CD14-positive monocyte (primary cell): ENCODE measurements around the gene RFC2. TPM values are rescaled to one million over a fixed set of nuclear protein-coding genes. Genes with fewer than 3 reads are reported as not detected.
A peak's percentile ranks its signal among the peaks of the same experiment; 100 is the strongest.

Source experiments
- DNase-seq, 3 donors: peaks; one replicate each; pipeline ENCODE4 v3.0.0-alpha.2; 2011 to 2022
- H2AFZ ChIP-seq: 2 replicates; pipeline ENCODE4 v1.6.0; 2012; ENCODE audit warnings: mild to moderate bottlenecking, low read depth, low read length, inconsistent platforms; ENCODE audit not compliant: insufficient read depth, poor library complexity, severe bottlenecking
- H3K27ac ChIP-seq, 2 donors: 1 replicate in 1 of 2; 2 replicates in 1 of 2; pipeline ENCODE4 v1.5.1; 2012 to 2013; ENCODE audit warnings: low read length in 2 of 2, control low read depth in 1 of 2, inconsistent platforms in 1 of 2, low read depth in 1 of 2, mild to moderate bottlenecking in 1 of 2
- H3K27me3 ChIP-seq, 2 donors: one replicate each; pipeline versions ENCODE4 v1.6.0 to v1.6.1; 2011 to 2013; ENCODE audit warnings: low read length in 2 of 2; ENCODE audit not compliant: control insufficient read depth in 2 of 2, insufficient read depth in 2 of 2
- H3K36me3 ChIP-seq, 2 donors: replicated peaks in 1 of 2; 1 replicate in 1 of 2; 2 replicates in 1 of 2; pipeline versions ENCODE4 v1.5.1 to v1.6.1; 2012 to 2013; ENCODE audit warnings: low read length in 2 of 2, control low read depth in 1 of 2, inconsistent platforms in 1 of 2, mild to moderate bottlenecking in 1 of 2; ENCODE audit not compliant: insufficient read depth in 2 of 2, control insufficient read depth in 1 of 2
- H3K4me1 ChIP-seq, 2 donors: 1 replicate in 1 of 2; 2 replicates in 1 of 2; pipeline versions ENCODE4 v1.5.1 to v1.6.1; 2012 to 2013; ENCODE audit warnings: low read length in 2 of 2, control low read depth in 1 of 2, inconsistent platforms in 1 of 2, mild to moderate bottlenecking in 1 of 2, moderate library complexity in 1 of 2; ENCODE audit not compliant: insufficient read depth in 2 of 2, control insufficient read depth in 1 of 2
- H3K4me2 ChIP-seq: replicated peaks from 2 replicates; pipeline ENCODE3; 2012; ENCODE audit warnings: low read length, moderate library complexity, mild to moderate bottlenecking; ENCODE audit not compliant: poor library complexity, severe bottlenecking; ENCODE audit errors: extremely low read depth
- H3K4me3 ChIP-seq, 3 experiments: fragments of 200-600 bp in 1 of 3; sonication (generic) in 1 of 3; replicated peaks in 1 of 3; 1 replicate in 2 of 3; 2 replicates in 1 of 3; pipeline ENCODE4 v1.5.1; 2011 to 2013; ENCODE audit warnings: low read length in 3 of 3, mild to moderate bottlenecking in 3 of 3, control low read depth in 2 of 3, low read depth in 2 of 3, inconsistent platforms in 1 of 3, moderate library complexity in 1 of 3
- H3K79me2 ChIP-seq: 2 replicates; pipeline ENCODE4 v1.6.0; 2012; ENCODE audit warnings: mild to moderate bottlenecking, control low read depth, inconsistent platforms, low read length, moderate library complexity; ENCODE audit not compliant: insufficient read depth
- H3K9ac ChIP-seq: 2 replicates; pipeline ENCODE4 v1.6.0; 2017; ENCODE audit warnings: low read length, mild to moderate bottlenecking; ENCODE audit not compliant: insufficient read depth, poor library complexity, severe bottlenecking
- H3K9me3 ChIP-seq, 2 donors: replicated peaks in 1 of 2; 1 replicate in 1 of 2; 2 replicates in 1 of 2; pipeline versions ENCODE4 v1.5.1 to v1.6.1; 2012 to 2013; ENCODE audit warnings: low read length in 2 of 2, control low read depth in 1 of 2; ENCODE audit not compliant: control insufficient read depth in 1 of 2, insufficient read depth in 1 of 2
- H4K20me1 ChIP-seq: 2 replicates; pipeline ENCODE4 v1.6.0; 2012; ENCODE audit warnings: mild to moderate bottlenecking, low read length, control low read depth, moderate library complexity; ENCODE audit not compliant: insufficient read depth
- H3K27ac Mint-ChIP-seq, 7 donors: one replicate each; pipeline ENCODE4 v1.8.0; 2020; ENCODE audit warnings: mild to moderate bottlenecking in 7 of 7, mixed read lengths in 7 of 7, moderate library complexity in 6 of 7, inconsistent platforms in 2 of 7
- H3K27me3 Mint-ChIP-seq, 3 donors: one replicate each; pipeline ENCODE4 v1.8.0; 2021 to 2022; ENCODE audit warnings: low read depth in 3 of 3, mild to moderate bottlenecking in 3 of 3, mixed read lengths in 3 of 3, moderate library complexity in 3 of 3, inconsistent platforms in 1 of 3
- H3K36me3 Mint-ChIP-seq, 2 donors: one replicate each; pipeline ENCODE4 v1.8.0; 2020; ENCODE audit warnings: mixed read lengths in 2 of 2, inconsistent platforms in 1 of 2, mild to moderate bottlenecking in 1 of 2
- H3K4me1 Mint-ChIP-seq: one replicate; pipeline ENCODE4 v1.8.0; 2020; ENCODE audit warnings: mild to moderate bottlenecking, mixed read lengths
- H3K4me3 Mint-ChIP-seq, 2 donors: one replicate each; pipeline ENCODE4 v1.8.0; 2020; ENCODE audit warnings: mild to moderate bottlenecking in 2 of 2, mixed read lengths in 2 of 2, moderate library complexity in 1 of 2
- H3K9me3 Mint-ChIP-seq, 7 donors: one replicate each; pipeline ENCODE4 v1.8.0; 2020 to 2022; ENCODE audit warnings: mixed read lengths in 7 of 7, mild to moderate bottlenecking in 6 of 7, moderate library complexity in 6 of 7, inconsistent platforms in 2 of 7
- CTCF ChIP-seq: fragments of 200-600 bp; IDR thresholded peaks from one replicate; pipeline ENCODE4 v1.8.0; 2022; ENCODE audit warnings: antibody characterized with exemption, mild to moderate bottlenecking
- WGBS: methylation state at CpG from one replicate; pipeline ENCODE4 v1.1.5; 2013; ENCODE audit warnings: missing lambda C conversion rate; ENCODE audit not compliant: insufficient coverage; 5-methylcytosine and 5-hydroxymethylcytosine counted together
- intact Hi-C, 2 donors: fragments of 100-400 bp; cut with micrococcal nuclease; formaldehyde crosslinking; loops; one replicate each; pipeline versions ENCODE4 v1.15.0 to v1.15.1; 2023
- polyA plus RNA-seq, 3 donors: library from polyadenylated mRNA; depleted of rRNA in 1 of 3; unstranded in 2 of 3; stranded (reverse) in 1 of 3; fragments of 300-500 nt in 2 of 3; fragments of >200 nt in 1 of 3; fragmentation: Illumina TruSeq in 2 of 3; gene quantifications; 1 replicate in 2 of 3; 2 replicates in 1 of 3; pipeline ENCODE4 v1.2.3, GENCODE V29; 2012 to 2021

RFC2 gene
- polyA plus RNA-seq, 3 donors: 12.8 to 42.1 (median 33.5) TPM

GRCh38 chr7:74269757-74270277 lies 15.6 kb upstream of the RFC2 start:
- H3K9ac ChIP-seq: peak overlapping the region; percentile 57
- H3K9me3 Mint-ChIP-seq: peaks cover 0 to 6% (median 0%) of the 10 kb centered on the region in 7 donors
- H3K4me1 ChIP-seq: peaks cover 24 to 31% of the 10 kb centered on the region in 2 donors
- H2AFZ ChIP-seq: peak overlapping the region; percentile 79
- H3K4me2 ChIP-seq: peak overlapping the region; percentile 80
- H3K36me3 Mint-ChIP-seq: no peaks in the 10 kb centered on the region
- H3K79me2 ChIP-seq: no peaks in the 10 kb centered on the region
- H4K20me1 ChIP-seq: no peaks in the 10 kb centered on the region
- WGBS: 1% methylated on average over 9 of the region's 17 CpGs
- peak overlapping the region in 4 of 7 donors; percentile 65 to 90 (median 72) for H3K27ac Mint-ChIP-seq
- H3K36me3 ChIP-seq: no peaks in the 10 kb centered on the region
- peak; percentile 34 to 83 (median 54) for DNase-seq
- no peaks in the 10 kb centered on the region for H3K27me3 ChIP-seq
- TF ChIP-seq CTCF: no peak
- intact Hi-C loops: no loop called here
- peak overlapping the region; percentile 55 to 88 (median 67) for H3K4me3 ChIP-seq
- peak overlapping the region; percentile 83 to 90 for H3K4me3 Mint-ChIP-seq
- H3K27me3 Mint-ChIP-seq: peaks cover 0 to 3% (median 3%) of the 10 kb centered on the region in 3 donors
- peaks cover 33% of the 10 kb centered on the region for H3K4me1 Mint-ChIP-seq
- no peaks in the 10 kb centered on the region for H3K9me3 ChIP-seq
- no peak overlapping the region for H3K27ac ChIP-seq

GRCh38 chr7:74267756-74268565 lies 13.8 kb upstream of the RFC2 start:
- WGBS: 96% methylated on average over 4 of the region's 13 CpGs
- no peak overlapping the region for H3K4me2 ChIP-seq
- intact Hi-C loops: no loop called here

More at GRCh38 chr7:74267756-74268565, 13.8 kb upstream of the RFC2 start:
- Mint-ChIP-seq H3K36me3 (no peaks in the 10 kb centered on the region), H3K27me3 (peaks cover 0 to 3% (median 3%) of the 10 kb centered on the region in 3 donors), H3K27ac (peak overlapping the region in 2 of 7 donors; percentile 10 to 25), H3K4me1 (peaks cover 33% of the 10 kb centered on the region), H3K9me3 (peaks cover 0 to 3% (median 0%) of the 10 kb centered on the region in 7 donors), H3K4me3 (no peak overlapping the region)
- no peak for DNase-seq
- Histone ChIP-seq H3K27me3 (no peaks in the 10 kb centered on the region), H2AFZ (no peak overlapping the region), H3K79me2 (no peaks in the 10 kb centered on the region), H3K9ac (no peak overlapping the region), H3K4me1 (peaks cover 22 to 29% of the 10 kb centered on the region in 2 donors), H4K20me1 (no peaks in the 10 kb centered on the region), H3K9me3 (no peaks in the 10 kb centered on the region), H3K27ac (no peak overlapping the region), H3K4me3 (no peak overlapping the region), H3K36me3 (no peaks in the 10 kb centered on the region)
- no peak for TF ChIP-seq CTCF
